NCI-H345 (cell line): ENCODE data around the gene PAPOLA.
"Not testable (repeated sequence)": the region's sequence is repeated elsewhere in the genome, so short reads cannot be mapped to it uniquely, and the experiment has no call there.

Experiments used
- DNase-seq: peaks from one replicate; lab custom pipeline; 2025; lab: John Stamatoyannopoulos, UW

PAPOLA gene

DNA sequence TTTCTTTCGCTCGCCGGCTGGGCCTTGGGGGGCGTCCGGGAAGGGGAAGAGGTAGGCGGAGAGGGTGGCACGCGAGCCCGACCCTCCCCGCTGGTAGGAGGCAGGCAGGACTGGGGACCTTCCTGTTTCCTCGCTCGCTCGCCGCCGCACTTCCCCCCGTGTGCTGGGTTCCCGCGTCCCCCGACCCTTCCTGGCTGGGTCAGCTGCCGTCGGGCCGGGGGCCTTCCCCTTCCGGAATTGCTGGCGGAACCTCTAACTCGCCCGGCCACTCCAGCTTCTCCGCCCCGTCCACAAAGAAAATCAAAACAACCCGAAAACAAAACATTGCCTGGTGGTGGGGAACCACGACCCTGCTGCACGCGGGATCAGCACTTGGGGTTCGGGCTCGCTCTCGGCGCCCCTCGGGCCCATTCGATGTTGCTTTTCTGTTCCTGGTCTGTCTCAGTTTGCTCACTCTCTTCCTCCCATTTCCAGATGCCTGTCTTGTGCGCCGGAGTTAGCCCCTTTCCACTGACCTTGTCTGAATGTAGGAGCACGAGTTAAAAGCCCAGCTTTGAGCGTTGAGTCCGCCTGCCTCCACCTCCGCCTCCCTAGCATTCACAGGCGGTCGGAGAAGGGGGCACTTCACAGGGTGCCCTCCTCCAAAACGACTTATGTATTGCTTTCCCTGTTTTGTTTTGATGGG lies 581 bp downstream of the PAPOLA start:
- peak; percentile 39 for DNase-seq

DNA sequence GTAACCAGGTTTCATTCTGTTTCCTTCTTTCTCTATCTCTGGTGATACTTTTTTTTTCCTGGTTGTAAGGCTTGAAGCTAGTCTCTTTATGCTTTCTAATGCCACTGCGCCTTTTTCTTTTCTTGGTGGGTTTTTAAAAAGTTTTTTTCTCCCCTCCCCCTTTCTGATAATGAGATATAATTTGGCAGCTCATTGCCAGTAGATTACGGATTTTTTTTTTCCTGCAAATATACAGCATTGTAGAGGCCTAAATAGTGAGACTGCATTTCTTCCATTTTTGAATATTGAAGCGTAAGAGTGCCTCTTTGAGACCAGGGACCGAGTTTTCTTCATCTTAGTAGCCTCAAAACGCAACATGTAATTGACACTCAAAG lies 1.1 kb downstream of the PAPOLA start:
- DNase-seq, result no peak

DNA sequence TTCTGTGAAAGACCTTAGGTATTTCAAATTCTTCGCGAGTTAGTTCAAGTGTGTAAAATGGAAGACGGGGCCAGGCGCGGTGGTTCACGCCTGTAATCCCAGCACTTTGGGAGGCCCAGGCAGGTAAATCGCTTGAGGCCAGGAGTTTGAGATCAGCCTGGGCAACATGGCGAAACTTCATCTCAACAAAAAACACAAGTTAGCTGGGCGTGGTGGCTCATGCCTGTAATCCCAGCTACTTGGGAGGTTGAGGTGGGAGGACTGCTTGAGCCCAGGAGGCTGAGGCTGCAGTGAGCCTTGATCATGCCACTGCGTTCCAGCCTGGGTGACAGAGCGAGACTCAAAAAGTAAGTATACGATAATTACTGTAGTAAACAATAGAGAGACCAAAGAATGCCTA lies 2.2 kb downstream of the PAPOLA start:
- not testable (repeated sequence) for DNase-seq

DNA sequence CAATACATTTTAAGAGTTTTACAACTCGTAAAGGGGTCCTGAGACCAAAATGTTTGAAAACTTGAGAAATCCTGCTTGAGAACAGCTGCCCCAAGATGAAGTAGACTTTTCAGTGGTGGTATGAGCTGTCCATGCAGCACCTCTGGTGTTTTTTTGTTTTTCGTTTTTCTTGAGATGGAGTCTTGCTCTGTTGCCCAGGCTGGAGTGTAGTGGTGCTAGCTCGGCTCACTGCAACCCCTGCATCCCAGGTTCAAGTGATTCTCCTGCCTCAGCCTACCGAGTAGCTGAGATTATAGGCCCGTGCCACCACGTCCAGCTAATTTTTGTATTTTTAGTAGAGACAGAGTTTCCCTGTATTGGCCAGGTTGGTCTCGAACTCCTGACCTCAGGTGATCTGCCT lies 5.5 kb downstream of the PAPOLA start:
- no peak for DNase-seq

DNA sequence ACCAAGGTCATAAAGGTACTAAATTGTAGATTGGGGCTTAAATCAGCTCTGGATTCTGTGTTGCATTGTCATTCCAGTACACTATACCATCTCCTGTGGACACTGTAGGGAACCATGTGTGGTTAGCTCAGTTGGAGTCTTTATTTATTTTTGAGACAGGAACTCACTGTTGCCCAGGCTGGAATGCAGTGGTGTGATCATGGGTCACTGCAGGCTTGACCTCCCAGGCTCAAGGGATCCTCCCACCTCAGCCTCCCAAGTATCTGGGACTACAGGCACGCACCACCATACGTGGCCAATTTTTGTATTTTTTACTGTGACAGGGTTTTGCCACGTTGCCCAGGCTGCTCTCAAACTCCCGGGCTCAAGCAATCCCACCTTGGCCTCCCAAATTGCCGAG lies 6.7 kb downstream of the PAPOLA start:
- no peak for DNase-seq

DNA sequence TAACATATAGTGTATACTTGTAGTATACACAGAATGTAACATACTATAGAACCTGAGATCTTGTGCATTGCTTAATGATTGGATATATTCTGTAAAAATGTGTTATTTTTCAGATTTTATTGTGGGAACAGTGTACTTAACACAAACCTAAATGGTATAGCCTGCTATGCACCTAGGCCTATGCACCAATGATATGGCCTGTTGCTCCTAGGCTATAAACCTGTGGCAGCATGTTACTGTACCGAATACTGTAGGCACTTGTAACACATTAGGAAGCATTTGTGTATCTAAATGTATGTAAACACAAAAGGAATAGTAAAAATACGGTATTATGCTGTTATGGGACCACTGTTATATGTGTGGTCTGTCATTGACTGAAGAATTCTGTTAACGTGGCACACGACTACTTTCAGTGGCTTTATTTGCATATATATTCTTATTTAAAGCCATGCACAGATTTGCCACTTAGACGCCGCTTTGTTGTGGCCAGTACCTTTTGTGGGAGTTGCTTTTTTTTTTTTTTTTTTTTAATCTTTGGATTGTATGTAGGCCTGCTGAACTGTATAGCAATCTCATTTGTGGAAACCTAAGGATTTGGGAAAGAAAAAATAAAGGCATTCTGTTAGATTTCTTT lies 7.4 kb downstream of the PAPOLA start:
- DNase-seq, result no peak

DNA sequence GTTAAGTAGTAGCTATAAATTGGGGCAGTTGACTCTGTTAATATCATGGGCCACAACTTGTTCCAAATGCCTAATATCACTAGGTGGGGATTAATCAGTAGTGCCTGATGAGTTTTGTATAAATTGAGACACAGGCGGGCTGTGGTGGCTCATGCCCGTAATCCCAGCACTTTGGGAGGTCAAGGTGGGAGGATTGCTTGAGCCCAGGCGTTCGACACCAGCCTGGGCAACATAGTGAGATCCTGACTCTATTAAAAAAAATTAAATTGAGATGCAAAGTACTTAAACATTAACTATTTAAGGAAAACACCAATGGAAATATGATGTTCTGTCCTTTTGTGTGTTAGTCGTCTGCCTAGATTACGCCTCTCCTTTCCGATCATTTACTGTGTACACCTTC lies 9.0 kb downstream of the PAPOLA start:
- DNase-seq, result no peak

DNA sequence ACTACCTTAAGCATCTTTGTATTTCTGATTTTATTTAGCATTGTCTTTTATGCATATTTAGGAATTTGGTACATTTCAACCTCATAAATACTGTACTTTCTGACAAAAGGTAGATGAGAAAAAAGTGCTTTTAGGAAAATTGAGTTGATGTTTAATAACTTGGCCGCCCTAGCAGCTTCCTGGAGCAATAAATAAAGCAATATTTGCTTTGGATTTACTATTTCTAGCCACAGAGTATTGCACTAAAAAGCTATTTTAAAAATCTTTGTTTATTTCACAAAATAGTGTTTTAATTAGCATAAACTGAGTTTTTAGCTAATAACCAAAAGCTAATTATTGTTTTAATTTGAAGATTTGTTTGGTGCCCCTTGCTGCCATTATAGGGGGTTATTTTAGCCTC lies 9.5 kb downstream of the PAPOLA start:
- DNase-seq, result no peak

DNA sequence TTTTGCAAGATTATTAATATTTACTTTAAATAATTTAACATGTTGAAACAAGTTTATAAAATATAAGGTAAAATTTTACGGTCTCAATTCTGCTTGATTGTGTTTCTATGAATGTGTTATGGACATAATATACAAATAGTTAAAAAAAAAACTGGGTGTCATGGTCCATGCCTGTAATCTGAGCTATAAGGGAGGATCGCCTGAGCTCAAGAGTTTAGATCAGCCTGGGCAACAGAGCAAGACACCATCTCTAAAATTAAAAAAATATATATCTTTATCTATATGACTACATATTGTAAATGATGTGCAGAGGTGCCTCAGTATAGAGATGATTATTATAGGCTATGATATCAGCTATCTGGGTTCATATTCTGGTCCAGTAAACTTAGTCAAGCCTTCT lies 9.9 kb downstream of the PAPOLA start:
- DNase-seq, result no peak

DNA sequence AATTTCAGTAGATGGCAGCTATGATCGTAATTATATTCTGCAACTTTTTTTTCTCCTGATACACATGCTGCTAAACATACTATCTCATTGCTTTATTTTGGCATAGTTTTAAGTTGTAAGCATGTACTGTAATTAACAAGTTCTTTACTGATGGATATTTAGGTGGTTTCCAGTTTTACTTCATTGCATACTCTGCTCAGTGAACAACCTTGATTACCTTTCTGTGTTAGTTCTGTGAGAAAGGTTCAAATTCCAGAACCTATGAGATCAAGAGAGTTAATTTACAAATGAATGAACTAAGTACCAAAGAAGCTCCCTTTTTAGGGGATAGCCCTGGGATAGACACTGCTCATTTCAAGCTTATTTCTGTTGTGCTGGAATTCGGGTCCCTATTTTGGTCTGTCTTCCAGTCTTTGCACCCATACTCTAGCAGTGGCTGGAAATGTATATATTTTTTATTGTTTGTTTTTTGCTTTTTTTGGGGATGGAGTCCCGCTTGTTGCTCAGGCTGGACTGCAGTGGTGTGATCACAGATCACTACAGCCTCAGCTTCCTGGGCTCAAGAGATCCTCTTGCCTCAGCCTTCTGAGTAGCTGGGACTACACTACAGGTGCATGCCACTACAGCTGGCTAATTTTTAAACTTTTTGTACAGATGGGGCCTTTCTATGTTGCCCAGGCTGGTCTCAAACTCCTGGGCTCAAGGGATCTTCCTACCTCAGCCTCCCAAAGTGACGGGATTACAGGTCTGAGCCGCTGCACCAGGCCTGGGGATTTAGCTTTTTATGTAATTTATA lies 10.6 kb downstream of the PAPOLA start:
- no peak for DNase-seq

DNA sequence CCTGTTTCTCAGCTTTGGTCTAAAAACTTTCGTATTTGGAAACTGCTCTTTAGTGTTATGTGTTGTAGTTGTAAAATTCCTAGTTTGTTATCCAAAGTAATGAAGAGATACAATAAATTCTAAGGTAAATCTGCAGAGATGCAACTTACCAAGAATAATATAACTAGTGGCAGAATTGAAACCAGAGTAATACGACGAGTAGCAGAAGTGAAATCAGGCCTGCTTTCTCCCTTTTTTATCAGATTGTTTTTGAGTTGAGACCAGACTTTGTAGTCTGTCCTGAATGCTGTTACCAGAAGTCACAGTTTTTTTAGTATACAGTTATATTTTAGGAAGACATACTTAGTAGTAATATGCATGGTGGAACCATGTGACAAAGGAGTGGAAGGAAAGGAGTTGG lies 12.5 kb downstream of the PAPOLA start:
- DNase-seq, result no peak

DNA sequence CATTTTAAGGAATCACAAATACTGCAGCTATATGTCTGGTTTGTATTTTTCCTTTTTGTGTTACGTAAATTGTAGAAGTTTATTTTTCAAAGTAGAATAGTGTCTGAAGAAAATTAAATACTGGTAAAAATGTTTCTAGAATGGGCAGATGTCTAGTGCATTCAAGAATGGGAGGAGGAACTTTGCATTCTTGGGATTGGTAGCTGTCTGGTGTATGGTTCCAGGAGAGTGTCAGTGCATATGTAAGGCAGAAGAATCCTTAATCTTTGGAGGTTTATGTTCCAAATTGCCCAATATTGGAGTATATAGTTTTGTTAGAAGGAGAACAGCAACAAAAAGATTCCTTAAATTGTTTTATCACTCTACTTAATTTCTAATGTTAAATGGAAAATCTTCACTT lies 13.5 kb downstream of the PAPOLA start:
- no peak for DNase-seq

DNA sequence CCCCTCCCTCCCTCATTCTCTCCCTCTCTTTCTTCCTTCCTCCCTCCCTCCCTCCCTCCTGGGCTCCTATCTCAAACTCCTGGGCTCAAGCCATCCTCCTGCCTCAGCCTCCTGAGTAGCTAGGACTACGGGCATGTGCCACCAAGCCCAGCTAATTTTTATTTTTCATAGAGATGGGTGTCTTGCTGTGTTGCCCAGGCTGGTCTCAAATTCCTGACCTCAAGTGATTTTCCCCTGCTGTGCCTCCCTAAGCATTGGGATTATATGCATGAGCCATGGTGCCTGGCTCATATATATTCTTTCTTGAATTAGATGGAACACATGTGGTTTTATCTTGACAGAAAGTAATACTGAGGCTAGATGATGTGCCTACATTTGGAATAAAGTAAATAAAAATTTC lies 14.2 kb downstream of the PAPOLA start:
- DNase-seq, result no peak

DNA sequence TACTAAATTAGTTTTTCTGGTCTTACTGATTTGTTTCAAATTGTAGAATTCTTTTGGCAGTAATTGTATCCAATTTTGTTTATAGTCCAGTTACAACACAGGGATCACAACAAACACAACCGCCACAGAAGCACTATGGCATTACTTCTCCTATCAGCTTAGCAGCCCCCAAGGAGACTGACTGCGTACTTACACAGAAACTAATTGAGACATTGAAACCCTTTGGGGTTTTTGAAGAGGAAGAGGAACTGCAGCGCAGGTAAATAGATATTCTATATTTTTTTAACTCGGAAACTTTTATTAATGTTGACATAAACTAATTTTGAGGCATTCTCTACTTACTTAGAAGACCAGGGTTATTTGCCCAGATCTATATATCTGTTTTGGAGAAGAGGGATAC lies 17.8 kb downstream of the PAPOLA start:
- DNase-seq, result no peak

DNA sequence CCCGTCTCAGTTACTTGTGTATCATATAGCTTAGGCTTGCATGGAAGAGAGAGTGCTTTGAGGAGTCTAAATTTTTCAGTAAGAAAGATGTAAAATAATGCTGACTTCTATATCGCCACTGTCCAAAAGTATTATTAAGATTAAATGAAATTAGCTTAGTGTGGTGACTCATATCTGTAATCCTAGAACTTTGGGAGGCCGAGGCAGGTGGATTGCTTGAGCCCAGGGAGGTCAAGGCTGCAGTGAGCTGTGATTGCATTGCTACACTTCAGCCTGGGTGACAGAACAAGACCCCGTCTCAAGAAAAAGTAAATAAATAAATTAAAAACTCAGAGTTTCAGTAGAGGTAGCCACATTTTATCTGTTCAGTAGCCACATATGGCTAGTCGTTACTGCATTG lies 23.3 kb downstream of the PAPOLA start:
- no peak for DNase-seq

DNA sequence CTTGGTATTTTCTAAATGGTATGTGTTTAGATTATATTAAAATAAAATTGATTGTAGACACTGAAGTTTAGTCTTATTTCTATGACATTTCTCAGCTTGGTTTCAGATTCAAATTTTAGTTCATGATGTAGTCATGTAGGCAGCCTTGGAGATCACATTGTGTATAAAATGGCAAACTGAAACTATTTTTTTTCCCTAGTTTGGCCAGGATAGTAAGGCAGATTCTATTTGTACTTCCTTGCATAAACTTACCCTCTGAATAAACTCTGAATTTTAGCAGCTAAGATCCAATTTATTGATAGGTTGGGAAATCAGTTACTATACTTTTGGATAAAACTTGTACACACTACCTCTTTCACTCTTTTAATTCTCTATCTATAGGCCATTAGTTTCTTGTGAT lies 30.4 kb downstream of the PAPOLA start:
- DNase-seq, result no peak

DNA sequence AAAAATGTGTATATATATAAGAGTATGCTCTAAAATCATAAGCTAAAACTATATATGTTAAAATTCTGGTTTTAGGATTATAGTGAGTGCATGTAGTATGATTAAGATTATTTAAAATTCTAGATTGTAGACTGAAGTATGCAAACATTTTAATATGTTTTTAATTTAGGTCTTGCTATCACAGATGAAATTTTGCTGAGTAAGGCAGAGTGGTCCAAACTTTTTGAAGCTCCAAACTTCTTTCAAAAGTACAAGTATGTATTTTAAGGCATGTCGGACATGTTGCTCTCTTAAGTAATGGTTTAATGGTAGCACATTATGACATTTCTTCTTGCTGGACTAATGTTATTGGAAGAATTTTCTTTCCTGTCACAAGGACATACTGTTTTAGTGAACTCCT lies 34.6 kb downstream of the PAPOLA start:
- DNase-seq, result no peak

DNA sequence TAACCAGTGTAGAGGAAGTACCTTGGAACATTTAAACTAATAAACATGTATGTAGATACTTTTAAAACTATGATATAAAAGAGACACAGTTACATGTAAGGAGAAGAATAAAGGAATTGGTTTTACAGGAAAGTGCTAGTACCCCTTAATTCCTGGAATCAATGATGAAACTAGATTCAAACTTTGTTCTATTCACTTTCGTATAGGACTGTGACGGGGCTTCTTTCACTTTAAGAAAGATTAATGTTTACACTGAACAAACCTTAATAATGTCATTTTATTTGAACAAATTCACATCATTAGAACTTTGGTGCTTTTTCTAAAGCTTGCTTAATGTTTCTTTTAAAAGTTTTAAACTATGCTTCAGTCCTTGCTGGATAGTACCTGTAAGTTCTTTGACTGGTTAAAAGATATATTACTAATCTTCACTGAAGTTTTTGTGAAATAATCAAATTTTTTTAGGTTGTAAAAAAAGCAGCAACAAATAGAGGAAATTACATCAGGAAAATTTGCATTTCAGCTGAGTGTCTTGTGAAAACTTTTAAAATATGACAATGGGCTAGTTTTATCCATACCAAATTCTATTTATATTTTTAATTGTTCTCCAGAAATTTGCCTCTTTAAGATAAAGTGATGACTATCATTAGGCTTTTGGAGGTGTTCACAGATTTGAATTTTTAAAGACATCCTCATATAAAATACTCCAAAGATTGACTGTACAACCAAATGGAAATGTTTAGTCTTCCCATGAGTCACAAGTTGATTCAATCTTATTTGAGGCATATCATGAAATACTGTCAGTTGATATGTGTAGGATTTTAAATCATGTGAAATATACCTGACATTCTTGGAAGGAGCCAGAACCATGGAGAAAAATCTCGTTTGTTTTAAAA lies 36.2 kb downstream of the PAPOLA start:
- no peak for DNase-seq

DNA sequence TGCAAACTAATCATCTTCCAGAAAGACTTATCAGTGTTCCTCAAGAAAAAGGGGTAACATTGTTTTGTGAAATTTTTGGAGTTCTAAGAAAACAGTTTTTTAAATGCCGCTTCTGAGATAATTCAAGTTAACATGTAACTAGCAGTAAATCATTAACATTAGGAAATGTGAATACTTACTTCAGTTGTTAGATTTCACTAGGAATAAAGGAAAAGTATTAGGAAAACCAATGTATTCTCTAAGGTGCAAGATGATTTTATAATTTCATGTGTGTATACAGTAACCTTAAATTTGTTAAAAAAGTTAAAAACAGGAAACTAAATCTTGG lies 36.8 kb downstream of the PAPOLA start:
- no peak for DNase-seq

DNA sequence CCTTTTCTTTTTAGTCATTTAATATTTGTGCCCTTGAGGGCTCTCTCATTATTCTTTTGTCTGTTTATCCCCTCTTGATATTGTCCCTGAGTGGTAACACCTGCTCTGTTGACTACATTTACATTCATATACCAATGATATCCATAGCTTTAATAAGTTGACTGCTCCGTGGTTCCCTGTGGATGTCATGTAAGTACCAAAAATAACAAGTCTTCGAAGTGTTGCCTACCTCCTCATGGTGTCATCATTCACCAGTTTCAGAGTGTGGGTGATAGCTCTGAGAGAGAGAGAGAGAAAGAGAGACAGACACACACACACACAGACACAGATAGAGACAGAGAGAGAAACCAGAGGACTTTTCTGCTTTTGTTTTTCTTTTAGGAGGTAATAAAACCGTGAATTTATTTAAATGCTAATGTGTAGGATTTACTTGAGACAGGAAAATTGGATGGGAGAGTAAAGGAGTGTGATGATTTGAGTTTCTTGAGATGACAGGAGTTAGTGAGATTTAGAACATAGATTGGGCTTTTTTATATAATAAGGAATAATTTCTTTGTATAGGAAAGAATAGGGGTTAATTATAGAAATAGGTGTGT lies 52.2 kb downstream of the PAPOLA start:
- no peak for DNase-seq

DNA sequence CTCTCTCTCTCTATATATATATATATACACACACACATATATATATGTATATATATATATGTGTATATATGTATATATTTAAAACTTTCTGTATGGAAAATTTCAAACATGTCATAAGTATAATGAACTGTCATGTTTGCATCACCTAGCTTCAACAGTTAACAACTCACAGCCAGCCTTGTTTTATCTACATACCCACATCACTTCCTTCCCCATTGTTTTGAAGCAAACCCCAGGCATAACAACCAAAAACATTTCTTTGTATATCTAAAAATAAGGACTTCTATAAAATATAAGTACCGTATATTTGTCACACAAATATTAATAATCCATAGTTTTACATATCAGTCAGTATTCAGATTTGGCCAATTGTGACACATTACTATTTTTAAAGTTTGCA lies 57.4 kb downstream of the PAPOLA start:
- DNase-seq, result no peak

DNA sequence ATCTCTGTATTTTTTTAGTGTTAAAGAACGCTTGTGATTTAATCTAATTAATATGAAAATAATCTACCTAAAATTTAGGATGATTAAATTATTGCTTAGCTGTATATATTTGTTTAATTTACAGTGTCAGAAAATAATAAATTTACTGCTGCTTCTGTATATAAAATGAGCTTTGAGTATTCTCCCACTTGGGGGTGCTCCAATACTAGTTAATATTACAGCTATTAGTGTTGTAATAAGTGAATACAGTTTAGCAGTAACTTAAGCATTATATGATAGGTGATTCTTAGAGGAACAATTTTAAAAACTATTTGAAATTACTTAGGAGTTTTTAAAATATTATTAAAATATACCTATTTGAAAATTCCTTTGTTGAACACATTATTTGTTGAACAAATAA lies 62.2 kb downstream of the PAPOLA start:
- no peak for DNase-seq
